Neural progenitor cell (in vitro differentiated cells): Measurements from ENCODE around the gene STPG4. TPM values are rescaled to one million over a fixed set of nuclear protein-coding genes. Genes with fewer than 3 reads are reported as not detected.

ENCODE experiments used
- DNase-seq: peaks from one replicate; pipeline ENCODE4 v3.0.0-alpha.2; 2016; ENCODE audit warnings: low spot score
- H2AFZ ChIP-seq: fragments of 200-600 bp; sonication (generic); replicated peaks from 2 replicates; pipeline ENCODE4 v1.6.1; 2016; ENCODE audit warnings: antibody characterized with exemption
- H3F3A ChIP-seq: fragments of 200-600 bp; sonication (generic); 2 replicates; pipeline ENCODE4 v1.6.1; 2016; ENCODE audit warnings: antibody characterized with exemption, low read depth
- H3K27ac ChIP-seq: fragments of 200-600 bp; sonication (generic); 2 replicates; pipeline ENCODE4 v1.5.1; 2016; ENCODE audit warnings: mild to moderate bottlenecking
- H3K27me3 ChIP-seq: fragments of 200-600 bp; sonication (generic); 2 replicates; pipeline ENCODE4 v1.6.1; 2016; ENCODE audit warnings: mild to moderate bottlenecking, moderate library complexity
- H3K36me3 ChIP-seq: fragments of 200-600 bp; sonication (generic); 2 replicates; pipeline ENCODE4 v1.5.1; 2016
- H3K4me1 ChIP-seq: fragments of 200-600 bp; sonication (generic); 2 replicates; pipeline ENCODE4 v1.6.1; 2016; ENCODE audit warnings: mixed run types
- H3K4me2 ChIP-seq: fragments of 200-600 bp; sonication (generic); 2 replicates; pipeline ENCODE4 v1.6.1; 2016
- H3K4me3 ChIP-seq: fragments of 200-600 bp; sonication (generic); 2 replicates; pipeline ENCODE4 v1.5.1; 2016
- H3K79me2 ChIP-seq: fragments of 200-600 bp; sonication (generic); 2 replicates; pipeline ENCODE4 v1.6.1; 2016; ENCODE audit warnings: low read depth
- H3K9ac ChIP-seq: fragments of 200-600 bp; sonication (generic); 2 replicates; pipeline ENCODE4 v1.6.1; 2016
- H3K9me3 ChIP-seq: fragments of 200-600 bp; sonication (generic); 2 replicates; pipeline ENCODE4 v1.5.1; 2016; ENCODE audit warnings: low read depth
- H4K20me1 ChIP-seq: fragments of 200-600 bp; sonication (generic); 2 replicates; pipeline ENCODE4 v1.6.1; 2016; ENCODE audit warnings: low read depth
- H3K27ac Mint-ChIP-seq: 3 replicates; pipeline ENCODE4 v1.8.0; 2021; ENCODE audit warnings: mixed read lengths
- H3K27me3 Mint-ChIP-seq: 2 replicates; pipeline ENCODE4 v1.8.0; 2022; ENCODE audit warnings: low read depth, mild to moderate bottlenecking, inconsistent platforms, moderate library complexity, mixed read lengths; ENCODE audit not compliant: insufficient read depth
- H3K36me3 Mint-ChIP-seq: 3 replicates; pipeline ENCODE4 v1.8.0; 2021; ENCODE audit warnings: mixed read lengths
- H3K4me1 Mint-ChIP-seq: 3 replicates; pipeline ENCODE4 v1.8.0; 2021; ENCODE audit warnings: mixed read lengths
- H3K4me3 Mint-ChIP-seq: 3 replicates; pipeline ENCODE4 v1.8.0; 2021; ENCODE audit warnings: mild to moderate bottlenecking, moderate library complexity, mixed read lengths
- H3K9me3 Mint-ChIP-seq: 3 replicates; pipeline ENCODE4 v1.8.0; 2020; ENCODE audit warnings: mixed read lengths
- EZH2 ChIP-seq: fragments of 200-600 bp; sonication (generic); IDR thresholded peaks from 2 replicates; pipeline ENCODE4 v1.6.1; 2017; ENCODE audit warnings: antibody characterized with exemption, mild to moderate bottlenecking, moderate library complexity
- EZH2phosphoT487 ChIP-seq: fragments of 200-600 bp; sonication (generic); IDR thresholded peaks from 2 replicates; pipeline ENCODE4 v1.6.1; 2017; ENCODE audit warnings: antibody characterized with exemption
- total RNA-seq: library from RNA; depleted of rRNA; stranded (reverse); fragments of >200 nt; gene quantifications from 2 replicates; pipeline ENCODE4 v1.2.3, GENCODE V29; 2015; ENCODE audit warnings: low replicate concordance
- TF ChIP-seq, protein P1 (sequence below): fragments of 200-600 bp; sonication (generic); IDR thresholded peaks from 2 replicates; pipeline ENCODE4 v1.5.1; 2017; ENCODE audit warnings: antibody characterized with exemption, mild to moderate bottlenecking

The STPG4 gene
- total RNA-seq, 1 donor from 2014 or later, result not detected

DNA sequence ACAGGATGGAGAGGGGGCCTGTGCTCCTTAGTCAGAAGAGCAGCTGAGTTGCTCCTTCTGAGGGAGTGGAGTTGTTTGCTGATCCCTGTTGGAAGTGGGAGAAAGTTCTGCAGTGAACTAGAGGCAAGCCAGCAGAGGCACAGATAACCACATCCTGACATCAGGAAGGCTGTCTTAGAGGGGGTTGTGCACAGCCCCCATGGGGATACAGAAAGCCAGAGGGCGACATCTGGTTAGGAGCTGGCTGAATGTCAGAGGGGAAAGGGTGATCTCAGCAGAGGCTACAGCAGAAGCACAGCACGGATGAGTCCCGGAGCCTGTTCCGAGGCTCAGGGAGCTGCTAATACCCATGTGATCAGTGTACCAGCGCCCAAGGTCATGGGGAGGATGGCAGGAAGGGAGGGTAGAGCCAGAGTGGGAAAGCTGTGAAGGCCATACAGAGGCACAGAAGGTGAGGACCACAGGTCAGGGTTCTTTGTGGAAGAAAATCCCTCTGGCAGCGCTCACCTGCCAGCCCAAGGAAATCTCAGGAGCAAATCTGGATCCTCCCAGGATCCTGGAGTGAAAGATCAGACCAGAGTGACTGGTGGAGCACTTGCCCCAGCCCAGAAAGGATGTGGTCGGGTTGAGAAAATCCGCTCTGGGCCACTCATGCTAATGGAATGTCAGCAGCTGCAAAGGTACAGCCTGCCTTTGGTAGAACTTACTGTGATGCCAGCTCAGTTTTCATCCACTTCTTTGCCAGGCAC lies 111.8 kb downstream of the STPG4 start:
- no peaks in the 10 kb centered on the region for H3K36me3 ChIP-seq
- H3K27ac ChIP-seq, result no peak overlapping the region
- Mint-ChIP-seq H3K4me3 (no peak overlapping the region), H3K27ac (peak overlapping the region; percentile 18), H3K9me3 (no peaks in the 10 kb centered on the region), H3K36me3 (peaks cover 24% of the 10 kb centered on the region), H3K27me3 (peaks cover 18% of the 10 kb centered on the region), H3K4me1 (peaks cover 71% of the 10 kb centered on the region)
- H3K4me1 ChIP-seq, result peaks cover 10% of the 10 kb centered on the region
- H2AFZ ChIP-seq, result no peak overlapping the region
- no peaks in the 10 kb centered on the region for H3F3A ChIP-seq
- no peaks in the 10 kb centered on the region for H3K9me3 ChIP-seq
- H3K4me3 ChIP-seq, result no peak overlapping the region
- TF ChIP-seq EZH2 (no peak), EZH2phosphoT487 (no peak)
- TF ChIP-seq, protein P1, sequence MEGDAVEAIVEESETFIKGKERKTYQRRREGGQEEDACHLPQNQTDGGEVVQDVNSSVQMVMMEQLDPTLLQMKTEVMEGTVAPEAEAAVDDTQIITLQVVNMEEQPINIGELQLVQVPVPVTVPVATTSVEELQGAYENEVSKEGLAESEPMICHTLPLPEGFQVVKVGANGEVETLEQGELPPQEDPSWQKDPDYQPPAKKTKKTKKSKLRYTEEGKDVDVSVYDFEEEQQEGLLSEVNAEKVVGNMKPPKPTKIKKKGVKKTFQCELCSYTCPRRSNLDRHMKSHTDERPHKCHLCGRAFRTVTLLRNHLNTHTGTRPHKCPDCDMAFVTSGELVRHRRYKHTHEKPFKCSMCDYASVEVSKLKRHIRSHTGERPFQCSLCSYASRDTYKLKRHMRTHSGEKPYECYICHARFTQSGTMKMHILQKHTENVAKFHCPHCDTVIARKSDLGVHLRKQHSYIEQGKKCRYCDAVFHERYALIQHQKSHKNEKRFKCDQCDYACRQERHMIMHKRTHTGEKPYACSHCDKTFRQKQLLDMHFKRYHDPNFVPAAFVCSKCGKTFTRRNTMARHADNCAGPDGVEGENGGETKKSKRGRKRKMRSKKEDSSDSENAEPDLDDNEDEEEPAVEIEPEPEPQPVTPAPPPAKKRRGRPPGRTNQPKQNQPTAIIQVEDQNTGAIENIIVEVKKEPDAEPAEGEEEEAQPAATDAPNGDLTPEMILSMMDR, result no peak
- no peak overlapping the region for H3K4me2 ChIP-seq
- no peak overlapping the region for H3K9ac ChIP-seq
- H4K20me1 ChIP-seq, result no peaks in the 10 kb centered on the region
- DNase-seq, result no peak
- H3K79me2 ChIP-seq, result no peaks in the 10 kb centered on the region
- no peaks in the 10 kb centered on the region for H3K27me3 ChIP-seq

DNA sequence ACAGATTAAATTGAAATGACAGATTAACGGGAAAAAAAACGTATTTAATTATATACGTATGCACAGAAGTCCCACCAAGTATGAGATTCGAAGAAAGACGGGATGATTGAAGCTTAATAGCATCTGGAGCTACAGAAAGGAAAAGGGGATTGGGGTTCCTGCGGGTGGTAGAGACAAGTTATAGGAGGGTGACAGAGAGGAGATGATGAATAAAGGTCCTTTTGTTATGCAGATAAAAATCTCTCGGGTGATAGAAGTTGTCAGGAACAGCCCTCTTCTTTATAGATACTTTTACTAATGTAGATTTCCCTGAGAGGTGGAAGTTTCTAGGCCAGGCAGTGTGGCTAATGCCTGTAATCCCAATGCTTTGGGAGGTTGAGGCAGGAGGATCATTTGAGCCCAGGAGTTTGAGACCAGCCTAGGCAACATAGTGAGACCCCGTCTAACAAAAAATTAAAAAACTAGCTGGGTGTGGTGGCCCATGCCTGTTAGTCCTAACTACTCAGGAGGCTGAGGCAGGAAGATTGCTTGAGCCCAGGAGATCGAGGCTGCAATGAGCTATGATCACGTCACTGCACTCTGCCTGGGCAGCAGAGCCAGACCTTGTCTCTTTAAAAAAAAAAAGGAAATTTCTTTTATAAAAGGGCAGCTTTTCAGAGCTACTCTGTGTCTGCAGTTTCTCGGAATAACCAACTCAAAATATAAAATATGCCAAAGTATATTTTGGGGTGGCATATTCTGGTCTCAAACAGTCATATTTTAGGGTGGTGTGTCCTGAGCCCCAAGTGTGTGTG lies 113.0 kb downstream of the STPG4 start:
- no peaks in the 10 kb centered on the region for H3K36me3 ChIP-seq
- no peak overlapping the region for H3K4me2 ChIP-seq
- no peak for TF ChIP-seq EZH2phosphoT487
- TF ChIP-seq, protein P1, result no peak
- no peak for TF ChIP-seq EZH2
- Mint-ChIP-seq H3K27me3 (peaks cover 17% of the 10 kb centered on the region), H3K9me3 (no peaks in the 10 kb centered on the region), H3K27ac (peak overlapping the region; percentile 5), H3K4me3 (no peak overlapping the region), H3K4me1 (peaks cover 78% of the 10 kb centered on the region), H3K36me3 (peaks cover 19% of the 10 kb centered on the region)
- H3K9ac ChIP-seq, result no peak overlapping the region
- no peaks in the 10 kb centered on the region for H3K79me2 ChIP-seq
- no peaks in the 10 kb centered on the region for H3K9me3 ChIP-seq
- H4K20me1 ChIP-seq, result no peaks in the 10 kb centered on the region
- no peak for DNase-seq
- no peaks in the 10 kb centered on the region for H3K27me3 ChIP-seq
- no peak overlapping the region for H2AFZ ChIP-seq
- peaks cover under 1% of the 10 kb centered on the region for H3F3A ChIP-seq
- H3K4me3 ChIP-seq, result no peak overlapping the region
- H3K4me1 ChIP-seq, result peaks cover 11% of the 10 kb centered on the region
- H3K27ac ChIP-seq, result no peak overlapping the region

DNA sequence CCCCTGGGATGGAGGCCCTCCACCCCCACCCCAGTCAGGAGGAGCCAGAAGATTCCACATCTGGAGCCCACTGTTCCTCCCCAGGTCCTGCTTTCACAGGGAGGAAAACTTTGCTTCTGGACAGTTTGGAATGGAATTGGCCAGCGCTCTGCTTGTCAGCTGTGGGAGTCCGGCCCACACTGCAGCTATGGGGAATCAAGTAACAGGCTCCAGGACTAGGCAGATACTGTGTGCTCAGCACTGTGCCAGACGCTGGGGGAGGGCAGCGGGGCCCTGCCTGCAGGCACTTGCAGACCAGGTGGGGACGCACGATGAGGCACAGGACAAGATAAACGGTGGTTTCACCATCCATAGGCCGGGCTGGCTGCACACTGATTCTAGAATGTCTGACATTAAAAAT lies 114.0 kb downstream of the STPG4 start:
- Mint-ChIP-seq H3K36me3 (peaks cover 16% of the 10 kb centered on the region), H3K4me3 (no peak overlapping the region), H3K4me1 (peaks cover 80% of the 10 kb centered on the region), H3K27me3 (peaks cover 17% of the 10 kb centered on the region), H3K9me3 (no peaks in the 10 kb centered on the region), H3K27ac (peak overlapping the region; percentile 66)
- peaks cover 11% of the 10 kb centered on the region for H3F3A ChIP-seq
- no peaks in the 10 kb centered on the region for H3K9me3 ChIP-seq
- no peak overlapping the region for H2AFZ ChIP-seq
- no peaks in the 10 kb centered on the region for H4K20me1 ChIP-seq
- H3K36me3 ChIP-seq, result no peaks in the 10 kb centered on the region
- DNase-seq, result no peak
- H3K4me1 ChIP-seq, result peaks cover 21% of the 10 kb centered on the region
- no peak overlapping the region for H3K27ac ChIP-seq
- no peak overlapping the region for H3K9ac ChIP-seq
- H3K79me2 ChIP-seq, result no peaks in the 10 kb centered on the region
- H3K4me3 ChIP-seq, result no peak overlapping the region
- H3K27me3 ChIP-seq, result no peaks in the 10 kb centered on the region
- TF ChIP-seq, protein P1, result no peak
- TF ChIP-seq EZH2 (no peak), EZH2phosphoT487 (no peak)
- no peak overlapping the region for H3K4me2 ChIP-seq
